Measurements from ENCODE around the gene GRAMD4.

GRAMD4 gene

GRCh38 chr22:46697811-46698515 is 77.8 kb downstream of the GRAMD4 start:
- TF ChIP-seq, protein P1, sequence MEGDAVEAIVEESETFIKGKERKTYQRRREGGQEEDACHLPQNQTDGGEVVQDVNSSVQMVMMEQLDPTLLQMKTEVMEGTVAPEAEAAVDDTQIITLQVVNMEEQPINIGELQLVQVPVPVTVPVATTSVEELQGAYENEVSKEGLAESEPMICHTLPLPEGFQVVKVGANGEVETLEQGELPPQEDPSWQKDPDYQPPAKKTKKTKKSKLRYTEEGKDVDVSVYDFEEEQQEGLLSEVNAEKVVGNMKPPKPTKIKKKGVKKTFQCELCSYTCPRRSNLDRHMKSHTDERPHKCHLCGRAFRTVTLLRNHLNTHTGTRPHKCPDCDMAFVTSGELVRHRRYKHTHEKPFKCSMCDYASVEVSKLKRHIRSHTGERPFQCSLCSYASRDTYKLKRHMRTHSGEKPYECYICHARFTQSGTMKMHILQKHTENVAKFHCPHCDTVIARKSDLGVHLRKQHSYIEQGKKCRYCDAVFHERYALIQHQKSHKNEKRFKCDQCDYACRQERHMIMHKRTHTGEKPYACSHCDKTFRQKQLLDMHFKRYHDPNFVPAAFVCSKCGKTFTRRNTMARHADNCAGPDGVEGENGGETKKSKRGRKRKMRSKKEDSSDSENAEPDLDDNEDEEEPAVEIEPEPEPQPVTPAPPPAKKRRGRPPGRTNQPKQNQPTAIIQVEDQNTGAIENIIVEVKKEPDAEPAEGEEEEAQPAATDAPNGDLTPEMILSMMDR (conservative IDR thresholded peaks at IDR 0.05): no peak
- no peak overlapping the region for H3K27ac ChIP-seq

DNA sequence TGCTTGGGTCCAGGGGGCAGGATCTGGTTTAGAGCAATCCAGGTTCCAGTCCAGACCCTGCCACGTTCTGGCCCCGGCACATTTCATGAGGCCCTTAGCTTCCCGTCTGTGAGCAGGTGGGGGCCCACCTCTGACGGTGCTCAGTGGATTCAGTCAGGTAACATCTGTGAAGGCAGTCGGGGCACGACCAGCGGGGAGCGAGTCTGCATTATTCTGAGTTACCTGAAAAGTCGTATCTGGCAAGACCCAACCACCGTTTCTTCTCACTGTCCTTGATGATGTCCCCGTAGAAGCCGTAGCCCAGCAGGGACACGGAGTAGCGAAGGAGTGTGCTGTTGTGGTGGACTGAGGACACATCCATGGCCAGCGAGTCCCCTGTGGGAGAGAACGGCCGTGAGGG is 78.9 kb downstream of the GRAMD4 start:
- TF ChIP-seq, protein P1 (conservative IDR thresholded peaks at IDR 0.05): no peak
- no peak overlapping the region for H3K27ac ChIP-seq

DNA sequence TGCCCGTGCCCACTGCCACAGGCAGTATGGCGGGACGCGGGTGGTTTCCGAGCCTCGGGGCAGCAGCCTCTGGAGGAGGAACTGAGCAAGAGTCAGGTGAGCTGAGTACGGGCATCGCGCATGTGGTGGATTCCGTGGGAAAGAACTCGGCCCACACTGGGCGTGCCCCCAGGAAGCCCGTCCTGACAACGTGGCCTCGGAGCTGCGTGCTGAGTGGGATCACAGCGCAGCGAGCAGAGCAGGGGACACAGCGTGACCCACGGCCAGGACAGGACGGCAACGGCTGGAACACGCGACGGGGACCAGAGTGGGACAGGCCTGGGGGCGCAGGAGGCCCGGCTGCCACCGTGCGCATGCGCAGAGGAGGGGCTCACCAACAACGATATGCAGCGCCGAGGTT is 81.1 kb downstream of the GRAMD4 start:
- TF ChIP-seq, protein P1 (conservative IDR thresholded peaks at IDR 0.05): no peak
- no peak overlapping the region for H3K27ac ChIP-seq

DNA sequence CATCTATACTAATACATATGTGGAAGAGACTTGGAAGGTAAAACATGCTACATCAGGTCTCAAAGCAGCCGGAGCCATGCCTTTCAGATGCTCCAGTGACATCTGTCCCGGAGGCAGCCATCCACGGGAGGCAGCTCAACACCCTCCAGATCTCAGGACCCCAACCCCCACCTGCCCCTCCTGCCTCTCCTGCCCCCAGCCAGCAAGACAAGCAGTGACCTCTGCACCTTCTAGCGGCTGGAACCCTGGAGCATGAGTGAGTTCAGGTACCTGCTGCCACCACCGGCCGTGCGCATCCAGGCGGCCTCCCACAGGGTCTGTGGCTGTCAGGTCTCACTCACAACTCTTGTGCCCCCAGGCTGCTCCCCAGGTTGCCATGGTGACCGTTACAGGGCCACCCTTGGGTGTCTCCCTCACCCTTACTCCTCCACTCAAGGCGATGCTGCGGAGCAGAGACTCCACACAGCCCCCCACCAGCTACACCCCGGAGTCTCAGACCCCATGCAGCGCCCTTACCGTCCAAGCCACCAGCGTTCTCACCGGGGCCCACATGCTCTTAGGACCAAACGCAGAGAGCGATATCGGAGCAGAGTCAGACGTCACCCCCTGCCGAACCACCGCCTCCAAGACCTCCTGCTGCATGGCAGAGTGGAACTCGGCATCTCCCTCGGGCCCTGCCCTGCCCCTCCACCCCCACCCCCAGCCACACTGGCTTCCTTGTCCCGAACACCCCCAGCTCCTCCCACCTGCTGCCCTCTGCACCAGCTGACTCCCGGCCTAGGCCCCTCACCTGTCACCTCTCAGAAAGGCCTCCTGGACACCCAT is 83.2 kb downstream of the GRAMD4 start:
- H3K27ac ChIP-seq: no peak overlapping the region
- TF ChIP-seq, protein P1 (conservative IDR thresholded peaks at IDR 0.05): no peak

DNA sequence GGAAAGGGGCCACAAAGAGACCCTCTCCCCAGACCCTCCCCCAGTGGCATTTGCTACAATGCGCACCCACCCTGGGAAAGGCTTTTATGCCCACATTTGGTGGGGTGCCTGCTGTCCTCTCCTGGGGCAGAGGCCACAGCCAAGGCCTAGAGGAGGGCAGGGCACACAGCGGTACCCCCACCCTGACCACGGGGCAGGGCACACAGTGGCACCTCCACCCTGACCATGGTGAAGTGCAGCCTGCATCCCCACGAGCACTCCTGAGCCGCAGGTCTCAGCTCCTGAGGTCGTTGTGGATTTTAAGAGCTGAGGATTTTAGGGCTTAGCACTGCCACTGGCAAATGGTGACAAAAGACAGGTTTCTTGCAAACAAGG is 83.8 kb downstream of the GRAMD4 start:
- H3K27ac ChIP-seq: no peak overlapping the region
- TF ChIP-seq, protein P1 (conservative IDR thresholded peaks at IDR 0.05): no peak

- H3K27ac ChIP-seq: no peak overlapping the region
- TF ChIP-seq, protein P1 (conservative IDR thresholded peaks at IDR 0.05): no peak
Observed at GRCh38 chr22:46706060-46706459, 85.9 kb downstream of the GRAMD4 start.

DNA sequence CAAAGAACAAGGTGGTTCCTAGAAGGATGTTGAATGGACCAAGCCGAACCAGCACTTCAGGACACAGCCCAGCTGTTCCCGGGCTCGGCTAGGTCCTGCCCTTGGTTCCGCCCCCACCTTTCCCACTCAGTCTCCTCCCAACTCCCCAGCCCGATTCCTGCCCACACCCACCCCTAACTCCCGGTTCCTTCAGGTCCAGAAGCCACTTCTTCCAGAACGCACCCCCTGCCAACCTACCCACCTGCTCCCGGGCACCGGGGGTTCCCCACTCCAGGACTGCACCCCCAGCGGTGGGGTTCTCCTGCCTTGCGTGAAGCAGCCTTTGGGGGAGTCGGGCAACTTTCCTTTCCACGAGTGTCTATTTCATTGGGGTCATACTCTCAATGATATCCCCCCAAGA is 87.1 kb downstream of the GRAMD4 start:
- TF ChIP-seq, protein P1 (conservative IDR thresholded peaks at IDR 0.05): no peak
- no peak overlapping the region for H3K27ac ChIP-seq

Measured in VCaP (cell line).